H1 (cell line): Measurements from ENCODE around the gene TMEM127. TPM values are rescaled to one million over a fixed set of nuclear protein-coding genes. Genes with fewer than 3 reads are reported as not detected.

ENCODE experiments used
- CTCF ChIA-PET: fragments of 300-600 bp; sonication (Branson Sonifier 250); formaldehyde crosslinking; loops from one replicate; lab custom pipeline; 2021; ENCODE audit not compliant: partially characterized antibody; lab: Charles Lee
- POLR2A ChIA-PET: fragments of 300-600 bp; sonication (Branson Sonifier 250); formaldehyde crosslinking; loops from one replicate; lab custom pipeline; 2021; ENCODE audit warnings: inconsistent platforms; ENCODE audit not compliant: partially characterized antibody; lab: Charles Lee
- DNase-seq, 2 experiments: peaks; one replicate each; pipeline versions ENCODE4 v3.0.0 to v3.0.0-alpha.2; 2010 to 2022; ENCODE audit warnings: low spot score in 2 of 2, low read depth in 1 of 2, mixed read lengths in 1 of 2
- FAIRE-seq: peaks from 2 replicates; lab custom pipeline; 2011; peaks lifted over from hg19 to GRCh38; lab: Jason Lieb, UNC
- H2AFZ ChIP-seq: 2 replicates; pipeline ENCODE4 v1.8.1; 2012; ENCODE audit warnings: low read length, inconsistent platforms
- H2AK5ac ChIP-seq: 2 replicates; pipeline ENCODE4 v1.6.1; 2013; ENCODE audit warnings: low read depth, low read length
- H2BK120ac ChIP-seq: replicated peaks from 2 replicates; pipeline ENCODE3; 2013; ENCODE audit warnings: low read depth, low read length, inconsistent platforms
- H2BK12ac ChIP-seq: 2 replicates; pipeline ENCODE4 v1.6.1; 2013; ENCODE audit warnings: low read depth, low read length
- H2BK15ac ChIP-seq: 2 replicates; pipeline ENCODE4 v1.6.1; 2013; ENCODE audit warnings: low read length
- H2BK20ac ChIP-seq: 2 replicates; pipeline ENCODE4 v1.6.1; 2013; ENCODE audit warnings: low read length
- H2BK5ac ChIP-seq: 2 replicates; pipeline ENCODE4 v1.6.1; 2013; ENCODE audit warnings: low read depth, low read length
- H3K14ac ChIP-seq: 2 replicates; pipeline ENCODE4 v1.6.1; 2013; ENCODE audit warnings: inconsistent platforms; ENCODE audit not compliant: insufficient read length
- H3K18ac ChIP-seq: 2 replicates; pipeline ENCODE4 v1.6.1; 2013; ENCODE audit warnings: low read length; ENCODE audit errors: extremely low read depth
- H3K23ac ChIP-seq: 2 replicates; pipeline ENCODE4 v1.6.1; 2013; ENCODE audit warnings: inconsistent platforms; ENCODE audit not compliant: insufficient read length
- H3K23me2 ChIP-seq: 2 replicates; pipeline ENCODE4 v1.6.1; 2013; ENCODE audit warnings: low read depth, low read length
- H3K27ac ChIP-seq: 2 replicates; pipeline ENCODE4 v1.6.1; 2011; ENCODE audit warnings: low read depth, low read length, inconsistent platforms
- H3K27me3 ChIP-seq, 4 experiments: replicated peaks in 1 of 4; 1 replicate in 1 of 4; 2 replicates in 3 of 4; pipeline versions ENCODE4 v1.6.1 to v1.8.1; 2011 to 2013; ENCODE audit warnings: low read length in 3 of 4, mild to moderate bottlenecking in 3 of 4, inconsistent platforms in 2 of 4, mixed read lengths in 2 of 4, moderate library complexity in 1 of 4; ENCODE audit not compliant: control insufficient read depth in 3 of 4, insufficient read depth in 3 of 4; ENCODE audit errors: extremely low read depth in 1 of 4
- H3K36me3 ChIP-seq, 4 experiments: 2 replicates each; pipeline versions ENCODE4 v1.6.1 to v1.8.1; 2011 to 2013; ENCODE audit warnings: mild to moderate bottlenecking in 4 of 4, low read length in 3 of 4, moderate library complexity in 2 of 4, control low read depth in 1 of 4, inconsistent platforms in 1 of 4; ENCODE audit not compliant: insufficient read depth in 4 of 4, control insufficient read depth in 2 of 4
- H3K4ac ChIP-seq: replicated peaks from 2 replicates; pipeline ENCODE3; 2013; ENCODE audit warnings: low read length, low read depth, mixed read lengths, inconsistent platforms; ENCODE audit not compliant: insufficient read length
- H3K4me1 ChIP-seq, 4 experiments: replicated peaks in 1 of 4; 1 replicate in 1 of 4; 2 replicates in 3 of 4; pipeline versions ENCODE4 v1.6.1 to v1.8.1; 2011 to 2013; ENCODE audit warnings: low read length in 3 of 4, inconsistent platforms in 2 of 4, mixed read lengths in 1 of 4; ENCODE audit not compliant: insufficient read depth in 4 of 4, control insufficient read depth in 3 of 4
- H3K4me2 ChIP-seq, 2 experiments: 2 replicates each; pipeline versions ENCODE4 v1.6.1 to v1.8.1; 2011 to 2013; ENCODE audit warnings: low read depth in 2 of 2, low read length in 2 of 2, control low read depth in 1 of 2, inconsistent platforms in 1 of 2, mild to moderate bottlenecking in 1 of 2; ENCODE audit not compliant: insufficient read depth in 1 of 2
- H3K4me3 ChIP-seq, 4 experiments: fragments of 200-600, 300-600 bp in 1 of 4; sonication (generic), shearing (Covaris generic), sonication (Bioruptor Twin) in 1 of 4; 2 replicates each; pipeline versions ENCODE4 v1.5.1 to v1.8.1; 2011 to 2016; ENCODE audit warnings: low read length in 4 of 4, low read depth in 3 of 4, control low read depth in 2 of 4, inconsistent platforms in 2 of 4, mild to moderate bottlenecking in 2 of 4, mixed read lengths in 1 of 4, moderate library complexity in 1 of 4; ENCODE audit not compliant: insufficient read depth in 2 of 4; ENCODE audit errors: extremely low read depth in 1 of 4
- H3K56ac ChIP-seq: replicated peaks from 2 replicates; pipeline ENCODE3; 2013; ENCODE audit warnings: low read depth, mild to moderate bottlenecking, mixed read lengths, low read length, inconsistent platforms; ENCODE audit not compliant: insufficient read length
- H3K79me1 ChIP-seq: 2 replicates; pipeline ENCODE4 v1.6.1; 2013; ENCODE audit warnings: low read depth, low read length, control low read depth
- H3K79me2 ChIP-seq, 2 experiments: 2 replicates each; pipeline versions ENCODE4 v1.6.1 to v1.8.1; 2012 to 2013; ENCODE audit warnings: low read length in 2 of 2, mild to moderate bottlenecking in 2 of 2, inconsistent platforms in 1 of 2; ENCODE audit not compliant: insufficient read depth in 2 of 2, control insufficient read depth in 1 of 2
- H3K9ac ChIP-seq, 4 experiments: replicated peaks in 1 of 4; 1 replicate in 1 of 4; 2 replicates in 3 of 4; pipeline versions ENCODE4 v1.6.1 to v1.8.1; 2011 to 2013; ENCODE audit warnings: low read depth in 3 of 4, low read length in 3 of 4, control low read depth in 2 of 4, mild to moderate bottlenecking in 2 of 4, moderate library complexity in 2 of 4, inconsistent platforms in 1 of 4; ENCODE audit errors: extremely low read depth in 1 of 4
- H3K9me3 ChIP-seq, 2 experiments: 2 replicates each; pipeline versions ENCODE4 v1.6.1 to v1.8.1; 2012 to 2013; ENCODE audit warnings: mild to moderate bottlenecking in 2 of 2, moderate library complexity in 2 of 2, control low read depth in 1 of 2, inconsistent platforms in 1 of 2, low read depth in 1 of 2, low read length in 1 of 2, mixed read lengths in 1 of 2; ENCODE audit not compliant: insufficient read depth in 2 of 2
- H4K20me1 ChIP-seq, 2 experiments: replicated peaks in 1 of 2; 2 replicates each; pipeline versions ENCODE3 to v1.8.1; 2011 to 2013; ENCODE audit warnings: inconsistent platforms in 2 of 2, low read length in 2 of 2, mild to moderate bottlenecking in 1 of 2; ENCODE audit not compliant: insufficient read depth in 2 of 2, control insufficient read depth in 1 of 2
- H4K5ac ChIP-seq: 2 replicates; pipeline ENCODE4 v1.6.1; 2013; ENCODE audit warnings: low read length, low read depth, mixed read lengths, inconsistent platforms; ENCODE audit not compliant: insufficient read length
- H4K8ac ChIP-seq: 2 replicates; pipeline ENCODE4 v1.8.0; 2013; ENCODE audit warnings: mild to moderate bottlenecking, moderate library complexity, low read length, inconsistent platforms; ENCODE audit not compliant: insufficient read depth; ENCODE audit errors: extremely low read depth
- H4K91ac ChIP-seq: replicated peaks from 2 replicates; pipeline ENCODE3; 2013; ENCODE audit warnings: low read length, mixed read lengths, inconsistent platforms; ENCODE audit not compliant: insufficient read length
- ATF3 ChIP-seq: IDR thresholded peaks from 2 replicates; pipeline ENCODE4 v1.6.1; 2011; ENCODE audit warnings: low read depth, mild to moderate bottlenecking, low read length; ENCODE audit not compliant: insufficient read depth
- WGBS, 2 experiments: shearing (Covaris generic) in 1 of 2; methylation state at CpG; one replicate each; pipeline versions ENCODE4 v1.1.6 to v1.1.7; 2013 to 2015; ENCODE audit warnings: low lambda C conversion rate in 2 of 2, mixed read lengths in 2 of 2, inconsistent platforms in 1 of 2, low coverage in 1 of 2, missing lambda C conversion rate in 1 of 2; ENCODE audit not compliant: insufficient replicate concordance in 2 of 2, insufficient coverage in 1 of 2, insufficient read length in 1 of 2; ENCODE audit errors: extremely low coverage in 1 of 2, missing lambda C conversion rate in 1 of 2; 5-methylcytosine and 5-hydroxymethylcytosine counted together
- polyA plus RNA-seq, 7 experiments: library from polyadenylated mRNA; depleted of rRNA in 3 of 7; stranded (reverse) in 5 of 7; unstranded in 2 of 7; fragments of >200 nt in 5 of 7; fragments of 200-250 nt in 2 of 7; gene quantifications; 1 replicate in 5 of 7; 2 replicates in 1 of 7; 4 replicates in 1 of 7; pipeline versions ENCODE4 v1.2.1 to v1.2.3, GENCODE V29; 2011 to 2013; ENCODE audit warnings: missing spikeins in 2 of 7, mixed read lengths in 2 of 7
- total RNA-seq: library from RNA; stranded (reverse); fragmentation: NEBNext Ultra II Directional; extraction: Animal tissue kit (Norgen Biotek cat#: 25700); gene quantifications from 2 replicates; pipeline ENCODE4 v1.2.1, GENCODE V29; 2021

Gene TMEM127
- total and polyA plus RNA-seq, 2 of the 8 experiments (the other 6 are each of a cell fraction or from before 2014, with no cell fraction given), result 25.0 to 41.0 TPM

- no peak overlapping the region for H3K14ac ChIP-seq
- no peak overlapping the region for H2BK20ac ChIP-seq
- H4K91ac ChIP-seq, result no peak overlapping the region
- no peak overlapping the region for H3K56ac ChIP-seq
- H2BK5ac ChIP-seq, result no peak overlapping the region
- WGBS, 2 experiments, result 90% methylated on average over 5 of the region's 5 CpGs; no CpG with 5 or more reads in 1 of the 2 experiments
- no peak overlapping the region for H2BK12ac ChIP-seq
- H3K4me2 ChIP-seq, result no peak overlapping the region
- no peaks in the 10 kb centered on the region for H3K27me3 ChIP-seq
- no peak overlapping the region for H3K9ac ChIP-seq
- FAIRE-seq (no peak), DNase-seq (no peak)
- no peak overlapping the region for H3K4ac ChIP-seq
- H3K9me3 ChIP-seq, result no peaks in the 10 kb centered on the region
- no peak overlapping the region for H4K5ac ChIP-seq
- TF ChIP-seq ATF3, result no peak
- H3K23ac ChIP-seq, result no peak overlapping the region
- H4K8ac ChIP-seq, result no peak overlapping the region
- no peaks in the 10 kb centered on the region for H3K23me2 ChIP-seq
- H2BK15ac ChIP-seq, result no peak overlapping the region
- H3K79me1 ChIP-seq, result no peaks in the 10 kb centered on the region
- no peak overlapping the region for H3K18ac ChIP-seq
- H3K36me3 ChIP-seq, result no peaks in the 10 kb centered on the region
- peaks cover 0 to 3% (median 0%) of the 10 kb centered on the region in 4 experiments; a peak in 1 of 7 replicates for H3K4me1 ChIP-seq
- ChIA-PET POLR2A (interaction anchor here (0.6 to 0.9 kb wide), 3 partner anchors 33 to 299 kb away, joined by 3 read pairs; partner anchors contain the start of gene ADRA2B), CTCF (interaction anchor here (0.7 to 4.7 kb wide), 15 partner anchors 8 to 249 kb away, joined by 3 to 43 read pairs (median 5); no protein-coding TSS in a partner anchor)
- H2BK120ac ChIP-seq, result no peak overlapping the region
- H2AFZ ChIP-seq, result no peak overlapping the region
- H3K79me2 ChIP-seq, result no peaks in the 10 kb centered on the region
- no peak overlapping the region for H3K27ac ChIP-seq
- H2AK5ac ChIP-seq, result no peak overlapping the region
- no peaks in the 10 kb centered on the region for H4K20me1 ChIP-seq
- no peak overlapping the region for H3K4me3 ChIP-seq
Observed at GRCh38 chr2:96241900-96242611, 23.7 kb downstream of the TMEM127 start.
